Measurements from ENCODE around the gene PCK2.

PCK2 gene

DNA sequence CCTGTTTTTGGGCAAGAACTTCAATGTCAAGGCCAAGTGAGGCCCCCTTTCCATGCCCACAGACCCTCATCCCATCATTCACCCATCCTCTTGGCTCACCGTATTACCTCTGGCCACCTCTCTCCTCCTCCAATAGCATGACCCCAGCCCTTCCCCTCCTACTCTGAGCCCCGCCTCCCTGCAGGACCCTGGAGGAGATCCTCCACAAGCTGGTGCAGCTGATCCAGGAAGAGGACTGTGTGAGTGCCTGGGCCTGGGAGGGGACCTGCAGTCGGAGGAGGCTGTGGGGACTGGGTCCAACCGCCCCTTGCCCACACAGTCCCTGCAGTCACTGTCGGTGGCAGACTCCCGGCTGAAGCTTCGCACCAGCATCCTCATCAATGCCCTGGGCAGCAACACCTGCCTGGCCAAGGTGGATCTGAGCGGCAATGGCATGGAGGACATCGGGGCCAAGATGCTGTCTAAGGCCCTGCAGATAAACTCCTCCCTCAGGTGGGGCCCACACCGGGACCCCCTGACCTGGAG lies 35.1 kb upstream of the PCK2 start:
- TF ChIP-seq, protein P1, sequence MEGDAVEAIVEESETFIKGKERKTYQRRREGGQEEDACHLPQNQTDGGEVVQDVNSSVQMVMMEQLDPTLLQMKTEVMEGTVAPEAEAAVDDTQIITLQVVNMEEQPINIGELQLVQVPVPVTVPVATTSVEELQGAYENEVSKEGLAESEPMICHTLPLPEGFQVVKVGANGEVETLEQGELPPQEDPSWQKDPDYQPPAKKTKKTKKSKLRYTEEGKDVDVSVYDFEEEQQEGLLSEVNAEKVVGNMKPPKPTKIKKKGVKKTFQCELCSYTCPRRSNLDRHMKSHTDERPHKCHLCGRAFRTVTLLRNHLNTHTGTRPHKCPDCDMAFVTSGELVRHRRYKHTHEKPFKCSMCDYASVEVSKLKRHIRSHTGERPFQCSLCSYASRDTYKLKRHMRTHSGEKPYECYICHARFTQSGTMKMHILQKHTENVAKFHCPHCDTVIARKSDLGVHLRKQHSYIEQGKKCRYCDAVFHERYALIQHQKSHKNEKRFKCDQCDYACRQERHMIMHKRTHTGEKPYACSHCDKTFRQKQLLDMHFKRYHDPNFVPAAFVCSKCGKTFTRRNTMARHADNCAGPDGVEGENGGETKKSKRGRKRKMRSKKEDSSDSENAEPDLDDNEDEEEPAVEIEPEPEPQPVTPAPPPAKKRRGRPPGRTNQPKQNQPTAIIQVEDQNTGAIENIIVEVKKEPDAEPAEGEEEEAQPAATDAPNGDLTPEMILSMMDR (IDR thresholded peaks at IDR 0.05; ENCODE audit: low read depth, low read length) = no peak
- no peak for DNase-seq (ENCODE audit: extremely low read depth, low read depth)

DNA sequence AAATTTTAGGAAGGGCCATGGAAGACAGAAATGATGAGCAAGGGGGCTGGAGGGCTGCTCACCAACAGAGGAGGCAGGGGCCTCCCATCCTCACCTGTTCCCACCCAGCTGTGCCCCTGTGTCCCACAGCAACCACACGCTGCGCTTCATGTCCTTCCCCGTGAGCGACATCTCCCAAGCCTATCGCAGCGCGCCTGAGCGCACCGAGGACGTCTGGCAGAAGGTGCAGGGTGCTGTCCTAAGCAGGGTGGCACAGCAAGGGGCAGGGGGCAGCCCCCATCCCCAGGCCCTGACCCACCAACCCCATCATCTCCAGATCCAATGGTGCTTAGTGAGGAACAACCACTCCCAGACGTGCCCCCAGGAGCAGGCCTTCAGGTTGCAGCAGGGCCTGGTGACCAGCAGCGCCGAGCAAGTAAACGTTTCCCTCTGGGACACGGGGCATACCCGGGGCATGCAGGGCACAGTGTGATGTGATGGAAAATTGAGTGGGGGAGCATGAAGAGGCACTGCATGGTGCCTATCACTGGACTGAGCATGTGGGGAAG lies 34.2 kb upstream of the PCK2 start:
- TF ChIP-seq, protein P1 (IDR thresholded peaks at IDR 0.05; ENCODE audit: low read depth, low read length) = no peak
- DNase-seq (ENCODE audit: extremely low read depth, low read depth) = no peak

DNA sequence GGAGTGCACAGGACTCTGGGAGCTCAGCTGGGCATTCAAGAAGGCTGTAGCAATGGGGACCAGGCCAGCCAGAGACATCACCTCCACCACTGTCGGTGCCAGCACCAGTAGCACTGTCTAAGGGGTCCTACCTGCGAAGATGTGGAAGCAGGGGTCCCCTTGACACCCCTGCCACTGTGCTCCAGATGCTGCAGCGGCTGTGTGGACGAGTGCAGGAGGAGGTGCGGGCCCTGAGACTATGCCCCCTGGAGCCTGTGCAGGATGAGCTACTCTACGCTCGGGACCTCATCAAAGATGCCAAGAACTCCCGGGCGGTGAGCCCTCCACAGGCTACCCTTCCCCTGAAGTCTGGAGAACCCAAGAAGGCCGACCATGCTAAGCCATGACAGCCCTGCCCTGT lies 33.7 kb upstream of the PCK2 start:
- TF ChIP-seq, protein P1 (IDR thresholded peaks at IDR 0.05; ENCODE audit: low read depth, low read length) = no peak
- no peak for DNase-seq (ENCODE audit: extremely low read depth, low read depth)

DNA sequence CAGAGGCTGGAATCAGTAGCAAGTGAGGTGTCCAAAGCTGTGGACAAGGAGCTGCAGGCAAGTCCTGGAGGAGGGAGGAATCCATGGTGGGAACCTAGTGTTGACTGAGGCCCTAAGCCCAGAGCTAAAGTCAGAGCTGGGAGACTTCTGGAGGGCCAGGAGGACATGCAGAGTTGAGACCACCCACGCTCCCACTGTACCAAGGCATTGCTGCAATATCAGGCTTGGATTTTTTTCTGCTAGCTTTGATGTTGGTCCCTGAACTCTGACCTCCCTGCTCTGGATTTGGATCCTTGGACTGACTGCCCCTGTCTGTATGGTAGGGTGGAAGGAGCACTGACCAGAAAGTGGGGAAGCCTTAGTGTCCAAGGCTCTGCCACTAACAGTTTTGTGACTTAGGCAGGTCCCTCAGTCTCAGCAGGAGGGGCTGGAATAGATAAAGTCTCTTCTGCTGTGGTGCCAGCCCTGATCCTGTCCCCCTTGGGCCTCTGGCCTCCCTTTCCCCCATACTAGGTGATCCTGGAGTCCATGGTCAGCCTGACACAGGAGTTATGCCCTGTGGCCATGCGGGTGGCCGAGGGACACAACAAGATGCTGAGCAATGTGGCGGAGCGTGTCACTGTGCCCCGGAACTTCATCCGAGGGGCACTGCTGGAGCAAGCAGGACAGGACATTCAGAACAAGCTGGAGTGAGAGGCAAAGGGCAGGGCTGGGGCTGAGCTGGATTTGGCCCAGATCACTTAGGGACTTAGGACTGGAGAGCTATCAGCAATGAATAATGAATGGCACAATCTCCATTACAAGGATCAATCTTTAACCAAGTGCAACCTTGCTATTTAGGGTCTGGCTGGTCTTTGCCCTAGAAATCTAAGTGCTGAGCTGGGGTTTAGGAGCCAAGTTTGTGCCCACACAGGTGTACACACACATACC lies 32.9 kb upstream of the PCK2 start:
- TF ChIP-seq, protein P1 (IDR thresholded peaks at IDR 0.05; ENCODE audit: low read depth, low read length) = no peak
- DNase-seq (ENCODE audit: extremely low read depth, low read depth) = no peak

DNA sequence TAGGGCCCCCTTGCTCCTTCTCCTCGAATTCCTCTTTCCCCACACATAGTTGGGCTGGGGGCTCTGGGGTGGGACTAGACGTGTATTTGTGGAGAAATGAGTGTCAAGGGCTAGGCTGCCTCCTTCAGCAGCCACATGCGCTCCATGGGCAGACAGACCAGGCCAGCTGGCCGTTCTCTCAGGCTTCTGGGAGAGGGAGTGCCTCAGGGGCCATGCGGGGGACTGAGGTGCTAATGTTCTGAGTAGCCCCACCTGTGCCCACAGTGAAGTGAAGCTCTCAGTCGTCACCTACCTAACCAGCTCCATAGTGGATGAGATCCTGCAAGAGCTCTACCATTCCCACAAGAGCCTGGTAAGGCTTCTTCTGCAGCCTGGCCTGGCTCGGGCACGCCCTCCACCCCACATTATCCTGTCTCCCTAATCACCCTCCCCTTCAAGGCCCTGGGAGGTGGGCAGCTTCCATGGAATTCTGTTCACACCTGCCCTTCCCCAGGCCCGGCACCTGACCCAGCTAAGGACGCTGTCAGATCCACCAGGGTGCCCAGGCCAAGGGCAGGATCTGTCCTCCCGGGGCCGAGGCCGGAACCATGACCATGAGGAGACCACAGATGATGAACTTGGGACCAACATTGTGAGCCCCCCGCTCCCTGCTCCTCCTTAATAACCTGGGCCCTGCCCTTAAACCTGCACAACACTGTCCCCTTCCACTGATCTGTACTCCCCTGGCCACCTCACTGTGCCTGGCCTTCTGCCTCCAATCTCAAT lies 31.7 kb upstream of the PCK2 start:
- TF ChIP-seq, protein P1 (IDR thresholded peaks at IDR 0.05; ENCODE audit: low read depth, low read length) = no peak
- DNase-seq (ENCODE audit: extremely low read depth, low read depth) = no peak

DNA sequence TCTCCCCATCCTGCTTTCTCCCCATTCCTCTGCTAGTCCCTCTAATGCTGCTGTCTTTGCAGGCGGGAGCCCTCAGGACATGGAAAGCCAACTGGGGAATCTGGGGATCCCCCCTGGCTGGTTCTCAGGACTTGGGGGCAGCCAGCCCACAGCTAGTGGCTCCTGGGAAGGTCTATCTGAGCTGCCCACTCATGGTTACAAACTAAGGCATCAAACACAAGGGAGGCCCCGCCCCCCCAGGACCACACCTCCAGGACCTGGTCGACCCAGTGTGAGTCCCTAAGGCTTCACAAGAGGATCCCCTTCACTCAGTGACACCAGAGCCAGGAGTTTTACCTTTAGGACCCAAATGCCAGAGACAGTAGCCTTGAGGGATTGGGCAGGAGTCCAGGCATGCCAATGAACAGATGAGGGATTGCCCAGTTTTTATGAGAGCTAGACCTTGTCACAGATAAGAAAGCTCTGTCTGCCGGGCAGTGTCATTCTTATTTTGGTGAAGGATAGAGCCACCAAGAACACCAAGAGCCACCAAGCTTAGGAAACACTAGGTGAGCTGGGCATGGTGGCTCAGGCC lies 30.8 kb upstream of the PCK2 start:
- no peak for DNase-seq (ENCODE audit: extremely low read depth, low read depth)
- TF ChIP-seq, protein P1 (IDR thresholded peaks at IDR 0.05; ENCODE audit: low read depth, low read length) = no peak

Measured in AG09319 (cell line).